NCI-H1092 treated with DMSO at 0.1 percent for 48 hours (cell line): ENCODE data around the gene CEP295NL.
A peak's percentile ranks its signal among the peaks of the same experiment; 100 is the strongest.
"Not testable (repeated sequence)": the region's sequence is repeated elsewhere in the genome, so short reads cannot be mapped to it uniquely, and the experiment has no call there.

Experiments
- DNase-seq: peaks from one replicate; lab custom pipeline; 2025; lab: John Stamatoyannopoulos, UW

Gene CEP295NL

DNA sequence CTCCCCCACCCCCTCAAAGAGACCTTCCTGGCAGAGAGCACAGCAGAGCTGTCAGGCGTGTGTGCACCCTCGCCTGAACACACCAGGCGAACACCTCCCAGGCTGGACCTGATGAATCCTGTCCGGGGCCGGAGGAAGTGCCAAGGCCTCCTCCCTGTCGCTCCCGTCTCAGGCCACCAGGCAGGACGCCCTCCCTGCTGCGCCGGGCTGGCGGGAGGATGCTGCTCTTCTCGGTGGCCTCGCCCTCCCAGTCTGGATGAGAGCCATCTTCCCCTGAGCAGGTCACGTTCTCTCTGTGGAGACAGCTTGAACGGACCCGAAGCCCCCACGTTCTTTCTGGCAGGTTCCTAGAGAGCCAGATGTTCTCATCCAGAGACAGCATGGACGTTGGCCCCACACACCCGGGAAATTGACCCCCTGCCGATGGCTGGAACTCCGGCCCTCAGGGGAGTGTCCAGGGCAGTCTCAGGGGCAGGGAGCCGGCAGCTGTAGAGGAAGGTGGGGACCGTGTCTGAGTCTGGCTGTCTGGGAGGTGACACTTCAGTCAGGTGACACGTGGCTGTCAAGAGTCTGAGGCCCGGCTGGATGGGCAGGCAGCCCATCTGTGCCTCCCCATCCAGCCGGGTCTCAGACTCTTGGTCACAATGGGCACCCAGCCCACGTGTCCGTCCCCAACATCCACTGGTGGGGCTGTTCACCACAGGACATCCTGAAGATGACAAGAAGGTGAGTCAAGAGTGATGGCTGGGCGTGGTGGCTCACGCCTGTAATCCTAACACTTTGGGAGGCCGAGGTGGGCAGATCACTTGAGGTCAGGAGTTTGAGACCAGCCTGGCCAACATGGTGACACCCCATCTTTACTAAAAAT is 27.1 kb upstream of the CEP295NL start:
- peak; percentile 5 for DNase-seq

DNA sequence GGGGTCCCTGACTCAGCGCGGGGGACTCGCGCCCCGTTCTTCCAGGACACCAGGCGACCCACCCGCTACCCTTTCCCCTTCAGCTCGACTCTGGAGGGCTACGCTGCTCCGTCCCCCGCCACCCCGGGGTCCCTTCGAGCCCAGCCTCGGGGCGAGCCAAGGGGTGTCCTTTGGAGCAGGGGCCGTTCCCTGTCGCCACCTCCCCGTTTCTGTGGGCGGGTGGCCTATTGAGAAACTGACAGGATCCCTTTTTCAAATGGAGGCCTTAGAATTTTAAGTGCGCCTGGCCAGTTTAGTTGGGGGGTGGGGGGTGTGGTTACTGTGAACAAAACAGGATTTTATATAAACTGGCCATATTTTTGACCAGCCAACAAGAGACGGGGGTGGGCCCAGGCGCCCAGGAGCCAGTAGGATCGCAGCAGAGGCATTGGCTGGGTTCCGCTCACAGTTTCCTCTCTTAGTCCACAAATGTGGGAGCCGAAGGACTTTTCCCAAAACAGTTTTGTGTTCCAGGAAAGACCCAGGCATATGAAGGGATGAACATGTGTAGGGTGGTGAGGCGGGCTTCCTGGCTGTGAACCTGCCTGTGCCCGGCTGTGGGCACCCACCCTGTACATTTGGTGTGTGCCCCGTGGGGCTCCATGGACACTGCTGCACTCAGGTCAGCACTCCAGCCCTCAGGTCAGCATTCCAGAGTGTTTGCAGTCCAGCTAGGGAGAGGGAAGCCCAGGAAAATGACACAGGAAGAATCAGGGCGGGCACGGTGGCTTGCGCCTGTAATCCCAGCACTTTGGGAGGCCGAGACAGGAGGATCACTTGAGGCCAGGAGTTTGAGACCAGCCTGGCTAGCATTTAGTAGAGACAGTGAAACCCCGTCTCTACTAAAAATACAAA is 22.9 kb upstream of the CEP295NL start:
- no peak for DNase-seq

DNA sequence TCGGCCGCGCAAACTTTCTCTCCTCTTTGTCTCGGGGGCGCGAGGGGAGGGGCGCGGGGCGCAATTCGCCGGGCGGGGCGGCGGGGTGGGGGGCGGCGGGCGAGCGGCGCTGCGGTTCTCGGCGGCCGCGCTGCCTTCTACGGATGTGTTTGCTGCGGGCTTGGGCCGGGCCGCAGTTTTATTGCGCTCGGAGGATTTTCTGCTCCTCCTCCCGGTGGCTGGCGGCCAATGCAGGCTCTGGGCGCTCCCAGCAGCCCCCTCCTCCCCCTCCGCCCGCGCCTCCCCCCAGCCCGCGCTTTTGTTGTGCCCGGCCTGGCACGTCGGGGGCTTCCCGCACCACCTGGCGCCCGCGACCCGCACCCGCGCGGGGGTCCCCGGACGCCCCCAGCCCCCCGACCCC is 22.2 kb upstream of the CEP295NL start, which contains the start of gene TIMP2:
TIMP2 (minus strand) TSS at position 154 of the 400 bp plus-strand sequence. CDS start 299 bp downstream, outside the sequence.
- DNase-seq = peak; percentile 84

DNA sequence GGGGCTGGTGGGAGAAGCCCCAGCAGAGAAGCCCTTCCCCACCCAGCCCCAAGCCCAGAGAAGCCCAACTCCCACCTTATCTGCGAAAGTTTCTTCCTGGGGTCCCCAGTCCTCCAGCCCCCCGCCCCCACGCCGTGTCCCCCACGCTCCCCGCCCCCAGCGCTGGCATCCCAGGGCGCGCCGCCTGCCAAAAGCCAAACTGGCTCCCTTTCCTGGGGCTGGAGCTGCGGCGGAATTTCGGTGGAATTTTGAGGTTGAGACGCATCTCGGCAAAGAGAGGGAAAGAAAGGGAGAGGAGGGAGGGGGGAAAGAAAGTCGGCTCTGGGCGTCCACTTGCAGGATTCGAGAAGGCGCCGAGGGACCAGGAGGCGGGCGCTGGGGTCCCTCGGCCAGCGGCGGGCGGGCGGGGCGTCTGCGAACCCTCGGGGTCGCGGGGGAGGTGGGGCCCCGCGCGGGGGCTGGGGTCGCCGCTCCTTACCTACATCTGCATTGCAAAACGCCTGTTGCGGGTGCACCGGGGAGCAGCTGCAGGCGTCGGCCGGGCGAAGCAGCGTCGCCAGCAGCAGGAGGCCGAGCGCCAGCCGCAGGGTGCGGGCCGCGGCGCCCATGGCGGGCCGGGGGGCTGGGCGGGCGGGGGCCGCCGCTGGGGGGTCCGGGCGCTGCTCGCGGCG is 21.6 kb upstream of the CEP295NL start:
- no peak for DNase-seq

DNA sequence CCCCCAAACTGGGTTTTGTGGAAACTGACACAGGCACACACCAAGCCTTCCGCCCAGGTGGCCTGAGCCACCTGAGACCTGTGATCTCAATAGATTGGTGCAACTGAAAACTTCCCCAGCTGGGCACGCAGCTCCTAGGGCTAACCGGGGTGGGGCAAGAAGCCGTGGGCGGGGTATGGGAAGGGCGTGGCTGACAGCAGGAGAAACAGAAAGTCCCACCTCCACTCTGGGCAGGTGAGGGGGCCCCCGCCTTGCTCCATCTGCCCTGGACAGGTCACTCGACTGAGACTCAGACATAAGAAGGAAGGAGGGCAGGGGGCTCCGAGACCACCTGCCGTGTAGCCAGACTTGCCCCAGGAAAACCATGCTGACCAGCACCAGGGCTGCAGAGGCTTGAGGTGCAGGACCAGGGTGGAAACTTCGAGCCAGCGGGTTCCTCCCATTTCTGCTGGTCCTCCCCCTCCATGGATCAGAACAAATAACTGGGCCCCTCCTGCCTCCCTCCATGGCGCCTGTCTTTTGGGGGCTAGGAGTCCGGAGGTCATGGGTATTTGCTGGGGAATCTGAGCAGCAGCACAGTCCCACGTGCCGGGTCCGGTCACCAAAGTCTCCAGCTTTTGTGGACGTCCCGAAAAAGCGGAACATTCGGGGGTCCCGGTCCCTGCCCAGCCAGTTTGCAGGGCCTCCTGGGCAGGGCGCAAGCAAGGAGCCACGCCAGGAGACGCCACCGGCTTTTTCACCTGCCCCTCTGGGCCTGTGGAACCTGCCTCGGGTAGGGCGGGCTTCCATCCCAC is 20.9 kb upstream of the CEP295NL start:
- no peak for DNase-seq

DNA sequence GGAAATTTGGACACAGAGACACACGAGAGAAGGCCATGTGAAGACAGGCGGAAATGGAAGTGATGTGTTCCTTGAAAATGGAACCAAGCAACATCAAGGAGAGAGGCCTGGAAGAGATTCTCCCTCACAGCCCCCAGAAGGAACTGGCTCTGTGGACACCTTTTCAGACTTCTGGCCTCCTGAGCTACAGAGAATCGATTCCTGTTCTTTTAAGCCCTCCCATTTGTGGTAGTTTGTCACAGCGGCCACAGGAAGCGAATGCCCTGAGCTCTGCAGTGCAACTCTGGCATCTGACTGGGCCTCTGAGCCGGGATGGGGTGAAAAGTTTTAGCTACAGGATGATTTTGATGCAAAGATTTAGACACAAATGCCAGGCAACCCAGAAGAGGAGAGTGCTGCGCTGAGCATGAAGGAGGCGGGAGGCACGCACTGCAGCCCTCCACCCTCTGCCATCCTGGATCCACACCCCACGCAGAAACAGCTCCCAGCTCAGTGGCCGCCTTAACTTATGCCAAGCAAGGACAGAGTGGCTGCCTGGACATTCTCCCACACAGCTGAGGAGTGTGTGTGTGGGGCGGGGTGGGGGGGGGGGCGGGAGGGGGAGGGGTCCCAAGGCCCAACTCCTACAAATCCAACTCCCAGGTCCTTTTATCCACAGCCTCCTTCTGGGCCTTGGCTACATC is 20.0 kb upstream of the CEP295NL start:
- no peak for DNase-seq

DNA sequence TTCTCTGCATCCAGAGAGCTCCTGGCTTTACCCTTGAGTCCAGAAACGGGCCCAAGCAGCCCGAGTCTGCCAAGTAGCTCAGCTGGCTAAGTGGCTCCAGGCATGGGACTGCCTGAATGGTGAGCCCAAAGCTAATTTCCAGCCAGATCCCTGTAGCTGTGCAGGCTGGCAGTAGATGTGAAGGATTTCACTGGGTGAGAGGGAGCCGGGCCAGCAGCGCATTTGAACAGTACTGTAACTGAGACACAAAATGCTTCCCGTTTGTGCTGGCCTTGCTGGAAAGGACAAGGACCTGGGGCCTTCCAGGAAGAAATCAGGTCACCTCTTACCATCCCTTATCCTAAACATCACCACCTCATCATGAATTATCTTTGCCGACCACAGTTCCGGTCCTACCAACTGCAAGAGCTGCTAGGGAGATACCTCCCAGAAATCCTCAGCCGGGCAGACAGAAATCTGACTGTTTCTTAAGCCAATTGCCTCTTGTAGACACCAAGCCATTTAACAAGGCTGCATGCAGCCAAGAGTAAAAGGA is 18.5 kb upstream of the CEP295NL start:
- no peak for DNase-seq

DNA sequence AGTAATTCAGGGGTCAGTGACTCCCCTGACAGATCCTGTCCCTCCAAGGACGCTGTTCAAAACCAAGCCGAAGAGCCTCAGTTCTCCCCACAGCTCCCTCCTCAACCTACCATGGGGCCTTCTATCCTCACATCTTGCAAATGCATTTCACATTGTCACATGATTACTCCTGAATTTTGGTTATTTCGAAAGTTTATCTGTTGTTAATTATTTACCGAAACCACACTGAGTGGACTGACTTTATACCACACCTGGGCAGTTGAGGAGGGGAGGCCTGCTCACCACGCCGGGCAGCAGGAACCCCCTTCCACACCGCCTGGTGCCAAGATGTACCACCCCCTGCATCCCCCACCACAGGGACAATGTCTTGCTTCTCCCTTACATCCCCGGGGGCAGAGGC is 17.5 kb upstream of the CEP295NL start:
- no peak for DNase-seq

DNA sequence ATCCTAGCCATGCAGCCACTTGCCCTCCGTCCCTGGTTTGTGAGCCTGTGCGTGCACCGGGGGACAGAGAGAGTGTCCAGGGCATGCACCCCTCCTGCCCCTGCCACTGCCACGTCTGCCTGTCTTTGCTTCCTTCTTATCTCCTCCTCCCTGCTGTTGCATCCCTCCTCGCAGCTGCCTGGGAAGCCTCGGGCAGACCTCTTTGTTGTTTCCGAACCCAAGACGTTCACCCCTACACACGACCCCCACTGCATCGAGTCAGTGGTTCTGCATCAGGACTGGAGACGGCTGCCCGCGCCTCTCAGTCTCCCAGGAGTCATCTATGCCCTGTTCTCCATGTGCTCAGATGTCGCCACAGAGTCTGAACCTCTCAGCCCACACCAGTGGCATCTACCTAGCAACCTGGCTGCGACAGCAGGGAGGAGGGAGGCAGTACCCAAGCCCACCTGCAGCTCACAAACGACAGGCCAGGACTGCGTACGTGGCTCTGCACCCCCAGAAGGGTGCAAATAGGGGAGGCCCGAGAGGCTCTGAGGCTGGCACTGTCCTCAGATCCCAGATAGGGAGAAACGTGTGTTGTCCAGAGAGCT is 17.0 kb upstream of the CEP295NL start:
- no peak for DNase-seq

DNA sequence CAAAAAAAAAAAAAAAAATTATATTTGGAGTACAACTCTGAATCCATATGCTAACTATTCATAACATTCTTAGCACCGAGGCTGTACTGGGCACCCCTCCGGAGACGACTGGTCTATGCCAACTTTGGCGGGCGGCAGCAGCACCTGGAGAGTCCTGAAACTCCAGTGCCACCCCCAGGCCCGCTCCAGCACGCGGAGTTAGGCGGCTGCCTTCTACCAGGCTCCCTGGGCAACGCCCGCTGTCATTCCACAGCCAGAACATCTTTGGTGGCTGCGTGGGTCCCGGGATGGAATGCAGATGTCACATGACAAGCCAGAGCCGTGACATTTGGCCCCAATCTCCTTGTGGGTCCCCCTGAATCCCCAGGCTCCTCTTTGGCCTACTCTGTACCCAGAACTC is 16.0 kb upstream of the CEP295NL start:
- no peak for DNase-seq

DNA sequence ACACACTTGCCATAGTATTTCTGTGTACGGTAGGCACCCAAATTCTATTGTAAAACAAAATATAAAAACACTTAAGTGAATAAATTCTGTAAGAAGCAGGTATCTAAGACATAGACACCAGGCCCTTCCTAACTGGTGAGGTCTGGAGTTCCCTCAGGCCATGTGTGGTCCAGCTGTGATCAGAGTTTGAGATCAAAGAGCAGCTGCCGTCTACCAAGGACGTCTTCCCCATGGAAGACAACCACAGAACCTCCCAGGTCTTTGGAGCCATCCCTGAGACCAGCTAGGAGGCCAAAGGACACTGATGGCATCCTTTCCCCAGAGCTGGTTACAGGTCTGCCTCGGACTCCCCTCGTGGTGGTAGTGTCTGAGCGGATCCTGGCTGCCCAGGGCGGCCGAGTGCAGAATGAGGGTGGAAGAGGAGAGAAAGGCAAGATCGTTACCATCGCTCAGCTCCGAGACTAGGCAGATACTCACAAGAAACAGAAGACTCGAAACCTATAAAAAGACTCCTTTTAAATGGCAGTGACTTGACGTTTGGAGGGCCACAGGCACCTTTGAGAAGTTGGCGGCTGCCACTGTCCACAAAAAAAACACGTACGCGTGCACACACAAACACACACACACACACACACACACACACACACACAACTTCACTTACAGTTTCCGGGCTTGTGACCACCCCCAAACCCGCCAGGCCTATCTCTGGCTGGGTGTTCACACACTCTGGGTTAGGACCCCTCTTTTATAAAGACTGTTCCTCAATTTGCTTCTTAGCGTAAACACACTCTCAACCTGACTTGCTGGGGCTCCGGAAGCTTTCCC is 14.7 kb upstream of the CEP295NL start:
- DNase-seq = no peak

DNA sequence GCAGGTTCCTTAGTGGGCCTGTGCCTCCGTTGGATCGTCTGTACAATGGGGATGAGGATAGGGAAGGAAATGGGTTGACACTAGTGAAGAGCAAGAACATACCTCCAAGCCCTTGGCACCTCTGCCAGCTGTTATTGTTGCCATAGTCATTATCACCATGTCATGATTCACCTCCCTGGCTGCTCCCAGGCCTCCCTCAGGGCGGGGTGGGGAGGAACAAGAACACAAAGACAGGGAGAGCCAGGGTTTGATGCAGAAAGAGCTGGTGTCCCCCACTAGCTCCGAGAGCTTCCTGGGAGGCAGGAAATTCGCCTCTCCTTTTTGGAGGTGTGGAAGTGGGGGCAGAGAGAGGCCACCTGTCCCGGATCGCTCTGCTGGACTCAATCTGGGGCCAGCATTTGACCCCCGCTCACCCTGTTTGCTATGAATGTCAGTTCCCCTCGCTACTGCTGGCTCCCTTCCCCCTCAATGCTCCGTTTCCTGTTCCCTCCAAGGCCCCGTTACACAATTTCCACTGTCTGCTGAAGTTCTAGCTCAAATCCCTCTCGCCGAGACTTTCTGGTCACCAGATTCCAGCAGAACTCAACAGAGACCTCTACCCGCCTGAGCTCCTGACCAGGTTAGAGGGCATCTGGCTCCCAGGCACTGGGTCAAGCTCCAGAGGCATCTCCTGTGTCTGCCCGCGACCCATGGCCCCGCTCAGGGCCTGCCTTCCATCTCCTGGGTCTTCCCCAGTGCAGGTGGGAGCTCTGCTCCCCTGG is 13.1 kb upstream of the CEP295NL start:
- DNase-seq = no peak

DNA sequence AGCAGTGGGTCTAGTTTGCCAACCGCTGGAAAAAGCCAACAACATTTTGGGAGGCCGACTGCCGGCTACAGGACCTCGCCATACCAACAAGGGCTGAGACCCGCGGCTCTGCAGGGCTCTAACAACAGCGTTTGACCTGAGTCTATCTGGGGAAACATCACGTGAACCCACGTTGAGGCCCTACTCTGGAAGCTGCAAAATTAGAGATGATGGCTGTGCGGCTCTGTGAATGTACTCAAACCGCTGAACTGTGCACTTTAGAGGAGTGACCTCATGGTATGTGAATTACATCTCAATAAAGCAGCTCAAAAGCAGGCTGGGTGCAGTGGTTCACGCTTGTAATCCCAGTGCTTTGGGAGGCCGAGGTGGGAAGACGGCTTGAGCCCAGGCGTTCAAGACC is 10.1 kb upstream of the CEP295NL start:
- DNase-seq = no peak

DNA sequence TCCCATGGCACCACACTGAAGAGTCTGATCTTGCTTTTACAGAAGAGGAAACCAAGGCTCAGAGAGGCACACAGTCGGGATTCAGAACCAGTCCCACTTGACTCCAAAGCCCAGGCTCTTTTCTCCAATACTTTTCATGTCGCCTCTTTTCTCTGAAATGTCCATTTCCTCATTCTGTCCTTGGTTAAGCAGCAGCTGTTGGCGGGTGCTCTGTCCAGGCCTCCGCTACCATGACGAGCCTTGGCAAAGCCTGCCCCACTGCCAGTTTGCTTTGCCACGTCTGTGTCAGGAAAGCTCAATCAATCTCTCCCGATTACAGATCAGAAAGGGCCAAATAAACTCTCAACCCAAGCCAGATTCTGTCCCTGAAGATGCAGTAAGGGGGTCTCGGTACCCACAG is 9.1 kb upstream of the CEP295NL start:
- DNase-seq = no peak

DNA sequence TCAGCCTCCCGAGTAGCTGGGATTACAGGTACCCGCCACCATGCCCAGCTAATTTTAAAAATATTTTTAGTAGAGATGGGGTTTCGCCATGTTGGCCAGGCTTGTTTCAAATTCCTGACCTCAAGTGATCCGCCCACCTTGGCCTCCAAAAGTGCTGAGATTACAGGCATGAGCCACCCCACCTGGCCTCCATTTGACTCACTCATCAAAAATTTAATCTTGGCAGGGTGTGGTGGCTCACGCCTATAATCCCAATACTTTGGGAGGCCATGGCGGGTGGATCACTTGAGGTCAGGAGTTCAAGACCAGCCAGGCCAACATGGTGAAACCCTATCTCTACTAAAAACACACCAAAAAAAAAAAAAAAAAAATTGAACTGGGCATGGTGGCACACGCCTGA is 8.5 kb upstream of the CEP295NL start:
- not testable (repeated sequence) for DNase-seq

DNA sequence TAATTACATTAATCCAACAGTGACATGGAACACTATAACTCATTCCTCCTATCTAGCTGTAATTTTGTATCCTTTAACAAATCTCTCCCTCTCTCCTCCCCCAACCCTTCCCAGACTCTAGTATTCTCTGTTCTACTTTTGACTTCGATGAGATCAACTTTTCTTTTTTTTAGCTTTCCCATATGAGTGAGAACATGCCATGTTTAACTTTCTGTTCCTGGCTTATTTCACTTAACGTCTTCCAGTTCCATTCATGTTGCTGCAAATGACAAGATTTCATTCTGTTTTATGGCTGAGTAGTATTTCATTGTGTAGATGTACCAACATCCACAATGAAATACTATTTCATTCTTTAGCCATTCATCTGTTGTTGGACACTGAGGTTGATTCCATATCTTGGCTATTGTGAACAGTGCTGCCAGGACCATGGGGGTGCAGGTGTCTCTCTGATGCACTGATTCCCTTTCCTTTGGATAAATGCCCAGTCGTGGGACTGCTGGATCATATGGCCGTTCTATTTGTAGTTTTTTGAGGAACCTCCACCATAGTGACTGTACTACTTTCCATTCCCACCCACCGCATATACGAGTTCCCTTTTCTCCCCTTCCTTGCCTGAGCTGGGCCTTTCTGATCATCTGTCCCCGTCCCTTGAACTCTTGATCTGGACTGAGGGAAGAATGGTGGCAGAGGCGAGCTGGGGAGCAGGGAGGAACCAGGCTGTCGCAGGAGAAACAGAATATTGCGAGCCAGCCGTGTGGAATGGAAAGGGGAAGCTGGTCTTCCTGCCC is 7.7 kb upstream of the CEP295NL start:
- no peak for DNase-seq

DNA sequence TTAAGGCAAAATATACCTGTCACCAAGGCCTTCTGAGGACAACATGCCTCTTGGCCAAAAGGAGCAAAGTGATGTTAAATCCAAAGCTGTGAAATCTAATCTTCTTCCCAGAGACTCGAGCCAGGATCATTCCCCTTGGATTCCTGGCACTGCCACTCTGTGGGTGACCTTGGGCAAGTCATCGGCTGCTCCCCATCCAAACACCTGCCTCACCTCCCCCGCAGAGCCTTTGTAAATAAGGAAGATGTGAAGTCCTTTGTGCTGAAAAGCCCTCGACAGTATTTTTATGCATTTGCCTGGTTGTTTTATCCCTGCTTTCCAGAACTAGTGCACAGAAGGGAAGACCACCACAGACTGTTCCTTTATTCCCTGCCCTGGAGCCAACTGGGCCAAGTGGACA is 5.4 kb upstream of the CEP295NL start:
- DNase-seq = peak; percentile 21

DNA sequence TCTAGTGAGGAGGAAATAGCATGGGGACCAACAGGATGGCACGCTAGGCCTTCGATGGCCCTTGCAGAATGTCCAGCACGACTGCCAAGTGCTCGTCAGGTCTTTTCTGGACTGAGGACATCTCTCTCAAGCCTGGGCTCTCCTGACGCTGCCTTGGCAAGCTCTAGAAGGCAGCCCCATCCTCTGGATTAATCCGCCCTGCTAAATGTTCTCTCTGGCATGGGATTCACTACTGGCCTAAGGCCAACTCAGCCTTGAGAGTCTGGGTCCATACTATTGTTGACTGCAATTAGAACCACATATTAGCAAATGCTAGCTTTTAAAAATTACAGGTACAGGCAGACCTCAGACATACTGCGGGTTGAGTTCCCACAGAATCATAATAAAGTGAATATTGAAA is 2.5 kb upstream of the CEP295NL start:
- DNase-seq = peak; percentile 15
